HepG2 (cell line): Measurements from ENCODE around the gene ANAPC2. TPM values are rescaled to one million over a fixed set of nuclear protein-coding genes. Genes with fewer than 3 reads are reported as not detected.

Source experiments
- AGO2 ChIP-seq: fragments of 200-400 bp; formaldehyde crosslinking; optimal IDR thresholded peaks from 2 replicates; pipeline ENCODE3; 2017; ENCODE audit warnings: mild to moderate bottlenecking, low read depth, low read length, moderate library complexity
- GMEB1 ChIP-seq: sonication (generic); formaldehyde crosslinking; IDR thresholded peaks from 2 replicates; pipeline ENCODE4 v1.5.1; 2020; ENCODE audit warnings: missing genetic modification reagents, mild to moderate bottlenecking, borderline replicate concordance
- KAT7 ChIP-seq: IDR thresholded peaks from 2 replicates; pipeline ENCODE4 v1.6.1; 2018; ENCODE audit warnings: borderline replicate concordance, missing compliant biosample characterization
- KAT8 ChIP-seq: IDR thresholded peaks from 2 replicates; pipeline ENCODE4 v1.6.1; 2016; ENCODE audit warnings: missing genetic modification reagents, missing compliant biosample characterization
- KDM4B ChIP-seq: sonication (generic); formaldehyde crosslinking; IDR thresholded peaks from 2 replicates; pipeline ENCODE4 v1.4.0; 2020; ENCODE audit warnings: missing genetic modification reagents
- KDM5B ChIP-seq: sonication (generic); formaldehyde crosslinking; IDR thresholded peaks from 2 replicates; pipeline ENCODE4 v1.4.0; 2020; ENCODE audit warnings: missing genetic modification reagents, mild to moderate bottlenecking, borderline replicate concordance
- KLF12 ChIP-seq: sonication (generic); formaldehyde crosslinking; IDR thresholded peaks from 2 replicates; pipeline ENCODE4 v1.4.0; 2020; ENCODE audit warnings: missing genetic modification reagents, borderline replicate concordance
- NONO ChIP-seq, 2 experiments: fragments of 450-650 bp in 1 of 2; sonication (generic) in 1 of 2; formaldehyde crosslinking in 1 of 2; IDR thresholded peaks in 1 of 2; conservative IDR thresholded peaks in 1 of 2; 2 replicates each; pipeline versions ENCODE4 v1.6.1 to v1.8.0; 2017 to 2022; ENCODE audit warnings: mild to moderate bottlenecking in 1 of 2, missing genetic modification reagents in 1 of 2, moderate library complexity in 1 of 2
- NR2C2 ChIP-seq: sonication (generic); formaldehyde crosslinking; IDR thresholded peaks from 2 replicates; pipeline ENCODE4 v1.4.0; 2020; ENCODE audit warnings: missing genetic modification reagents, mild to moderate bottlenecking, moderate library complexity, borderline replicate concordance
- SAP130 ChIP-seq: IDR thresholded peaks from 2 replicates; pipeline ENCODE4 v1.6.1; 2016; ENCODE audit warnings: low read depth
- TEAD3 ChIP-seq: optimal IDR thresholded peaks from 2 replicates; pipeline ENCODE3; 2016; ENCODE audit warnings: borderline replicate concordance
- ZMAT3 ChIP-seq: sonication (generic); formaldehyde crosslinking; conservative IDR thresholded peaks from 2 replicates; pipeline ENCODE4 v1.7.0; 2021; ENCODE audit warnings: missing genetic modification reagents
- ZNF501 ChIP-seq: sonication (generic); formaldehyde crosslinking; IDR thresholded peaks from 2 replicates; pipeline ENCODE4 v1.5.1; 2020; ENCODE audit warnings: mild to moderate bottlenecking, moderate library complexity, missing genetic modification reagents
- ZNF567 ChIP-seq: sonication (generic); formaldehyde crosslinking; IDR thresholded peaks from 2 replicates; pipeline ENCODE4 v1.8.1; 2023; ENCODE audit warnings: mild to moderate bottlenecking, missing genetic modification reagents, borderline replicate concordance
- ZSCAN22 ChIP-seq: sonication (generic); formaldehyde crosslinking; IDR thresholded peaks from 2 replicates; pipeline ENCODE4 v1.4.0; 2020; ENCODE audit warnings: mild to moderate bottlenecking, missing genetic modification reagents
- polyA plus RNA-seq, 8 experiments: library from polyadenylated mRNA; depleted of rRNA in 3 of 8; stranded (reverse) in 7 of 8; unstranded in 1 of 8; fragments of >200 nt; fragmentation: Illumina TruSeq in 4 of 8; extraction: Trizol in 4 of 8; gene quantifications; 2 replicates each; pipeline versions ENCODE4 v1.2.1 to v1.2.3, GENCODE V29; 2011 to 2016; ENCODE audit warnings: low read depth in 4 of 8, missing spikeins in 1 of 8, mixed read lengths in 1 of 8; ENCODE audit not compliant: insufficient read depth in 1 of 8
- total RNA-seq, 5 experiments: library from RNA; depleted of rRNA; stranded (reverse); fragments of >200 nt; fragmentation: Illumina TruSeq; extraction: Trizol; gene quantifications; 2 replicates each; pipeline ENCODE4 v1.2.3, GENCODE V29; 2016; ENCODE audit warnings: low read depth in 1 of 5
- TF ChIP-seq, protein P1 (sequence below): sonication (generic); formaldehyde crosslinking; IDR thresholded peaks from 2 replicates; pipeline ENCODE4 v1.9.0; 2021; ENCODE audit warnings: mild to moderate bottlenecking, missing genetic modification reagents
- TF ChIP-seq, protein P2 (sequence below): IDR thresholded peaks from 2 replicates; pipeline ENCODE4 v1.6.1; 2018; ENCODE audit warnings: missing genetic modification reagents, mild to moderate bottlenecking, missing compliant biosample characterization
- TF ChIP-seq, protein P3 (sequence below): sonication (generic); formaldehyde crosslinking; IDR thresholded peaks from 2 replicates; pipeline ENCODE4 v1.5.0; 2020; ENCODE audit warnings: missing genetic modification reagents

Gene ANAPC2
- total and polyA plus RNA-seq, 2 of the 13 experiments (the other 11 are each of a cell fraction or from before 2014, with no cell fraction given) = 12.3 to 15.4 TPM

GRCh38 chr9:137223078-137223970, 35.0 kb upstream of the ANAPC2 start (continued):
- TF ChIP-seq, protein P1, sequence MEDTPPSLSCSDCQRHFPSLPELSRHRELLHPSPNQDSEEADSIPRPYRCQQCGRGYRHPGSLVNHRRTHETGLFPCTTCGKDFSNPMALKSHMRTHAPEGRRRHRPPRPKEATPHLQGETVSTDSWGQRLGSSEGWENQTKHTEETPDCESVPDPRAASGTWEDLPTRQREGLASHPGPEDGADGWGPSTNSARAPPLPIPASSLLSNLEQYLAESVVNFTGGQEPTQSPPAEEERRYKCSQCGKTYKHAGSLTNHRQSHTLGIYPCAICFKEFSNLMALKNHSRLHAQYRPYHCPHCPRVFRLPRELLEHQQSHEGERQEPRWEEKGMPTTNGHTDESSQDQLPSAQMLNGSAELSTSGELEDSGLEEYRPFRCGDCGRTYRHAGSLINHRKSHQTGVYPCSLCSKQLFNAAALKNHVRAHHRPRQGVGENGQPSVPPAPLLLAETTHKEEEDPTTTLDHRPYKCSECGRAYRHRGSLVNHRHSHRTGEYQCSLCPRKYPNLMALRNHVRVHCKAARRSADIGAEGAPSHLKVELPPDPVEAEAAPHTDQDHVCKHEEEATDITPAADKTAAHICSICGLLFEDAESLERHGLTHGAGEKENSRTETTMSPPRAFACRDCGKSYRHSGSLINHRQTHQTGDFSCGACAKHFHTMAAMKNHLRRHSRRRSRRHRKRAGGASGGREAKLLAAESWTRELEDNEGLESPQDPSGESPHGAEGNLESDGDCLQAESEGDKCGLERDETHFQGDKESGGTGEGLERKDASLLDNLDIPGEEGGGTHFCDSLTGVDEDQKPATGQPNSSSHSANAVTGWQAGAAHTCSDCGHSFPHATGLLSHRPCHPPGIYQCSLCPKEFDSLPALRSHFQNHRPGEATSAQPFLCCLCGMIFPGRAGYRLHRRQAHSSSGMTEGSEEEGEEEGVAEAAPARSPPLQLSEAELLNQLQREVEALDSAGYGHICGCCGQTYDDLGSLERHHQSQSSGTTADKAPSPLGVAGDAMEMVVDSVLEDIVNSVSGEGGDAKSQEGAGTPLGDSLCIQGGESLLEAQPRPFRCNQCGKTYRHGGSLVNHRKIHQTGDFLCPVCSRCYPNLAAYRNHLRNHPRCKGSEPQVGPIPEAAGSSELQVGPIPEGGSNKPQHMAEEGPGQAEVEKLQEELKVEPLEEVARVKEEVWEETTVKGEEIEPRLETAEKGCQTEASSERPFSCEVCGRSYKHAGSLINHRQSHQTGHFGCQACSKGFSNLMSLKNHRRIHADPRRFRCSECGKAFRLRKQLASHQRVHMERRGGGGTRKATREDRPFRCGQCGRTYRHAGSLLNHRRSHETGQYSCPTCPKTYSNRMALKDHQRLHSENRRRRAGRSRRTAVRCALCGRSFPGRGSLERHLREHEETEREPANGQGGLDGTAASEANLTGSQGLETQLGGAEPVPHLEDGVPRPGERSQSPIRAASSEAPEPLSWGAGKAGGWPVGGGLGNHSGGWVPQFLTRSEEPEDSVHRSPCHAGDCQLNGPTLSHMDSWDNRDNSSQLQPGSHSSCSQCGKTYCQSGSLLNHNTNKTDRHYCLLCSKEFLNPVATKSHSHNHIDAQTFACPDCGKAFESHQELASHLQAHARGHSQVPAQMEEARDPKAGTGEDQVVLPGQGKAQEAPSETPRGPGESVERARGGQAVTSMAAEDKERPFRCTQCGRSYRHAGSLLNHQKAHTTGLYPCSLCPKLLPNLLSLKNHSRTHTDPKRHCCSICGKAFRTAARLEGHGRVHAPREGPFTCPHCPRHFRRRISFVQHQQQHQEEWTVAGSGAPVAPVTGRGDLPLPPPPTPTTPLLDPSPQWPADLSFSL = no peak
- TF ChIP-seq, protein P2, sequence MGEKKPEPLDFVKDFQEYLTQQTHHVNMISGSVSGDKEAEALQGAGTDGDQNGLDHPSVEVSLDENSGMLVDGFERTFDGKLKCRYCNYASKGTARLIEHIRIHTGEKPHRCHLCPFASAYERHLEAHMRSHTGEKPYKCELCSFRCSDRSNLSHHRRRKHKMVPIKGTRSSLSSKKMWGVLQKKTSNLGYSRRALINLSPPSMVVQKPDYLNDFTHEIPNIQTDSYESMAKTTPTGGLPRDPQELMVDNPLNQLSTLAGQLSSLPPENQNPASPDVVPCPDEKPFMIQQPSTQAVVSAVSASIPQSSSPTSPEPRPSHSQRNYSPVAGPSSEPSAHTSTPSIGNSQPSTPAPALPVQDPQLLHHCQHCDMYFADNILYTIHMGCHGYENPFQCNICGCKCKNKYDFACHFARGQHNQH (CRISPR knock-in tag) = no peak
- peak; percentile 14; the same call in 1 of the 2 replicates for TF ChIP-seq KLF12
- TF ChIP-seq, protein P3, sequence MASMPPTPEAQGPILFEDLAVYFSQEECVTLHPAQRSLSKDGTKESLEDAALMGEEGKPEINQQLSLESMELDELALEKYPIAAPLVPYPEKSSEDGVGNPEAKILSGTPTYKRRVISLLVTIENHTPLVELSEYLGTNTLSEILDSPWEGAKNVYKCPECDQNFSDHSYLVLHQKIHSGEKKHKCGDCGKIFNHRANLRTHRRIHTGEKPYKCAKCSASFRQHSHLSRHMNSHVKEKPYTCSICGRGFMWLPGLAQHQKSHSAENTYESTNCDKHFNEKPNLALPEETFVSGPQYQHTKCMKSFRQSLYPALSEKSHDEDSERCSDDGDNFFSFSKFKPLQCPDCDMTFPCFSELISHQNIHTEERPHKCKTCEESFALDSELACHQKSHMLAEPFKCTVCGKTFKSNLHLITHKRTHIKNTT (CRISPR knock-in tag) = no peak
- TF ChIP-seq KDM4B (CRISPR knock-in tag) = no peak
- 0 out of 2 replicates have a peak, but pooled peaks have one; percentile 9 for TF ChIP-seq ZMAT3 (CRISPR knock-in tag)
- no peak for TF ChIP-seq NONO (IDR thresholded peaks at IDR 0.05)
- TF ChIP-seq NONO (CRISPR knock-in tag; conservative IDR thresholded peaks at IDR 0.05) = peak; percentile 42
- TF ChIP-seq ZNF501 = no peak
- 0 out of 2 replicates have a peak, but pooled peaks have one; percentile 18 for TF ChIP-seq ZNF567 (CRISPR knock-in tag)
- TF ChIP-seq KDM5B (CRISPR knock-in tag) = no peak; the same call in 1 of the 2 replicates
- peak; percentile 7; the same call in 1 of the 2 replicates for TF ChIP-seq SAP130
- peak; percentile 40; the same call in 1 of the 2 replicates for TF ChIP-seq NR2C2 (CRISPR knock-in tag)
- TF ChIP-seq KAT8 (CRISPR knock-in tag) = peak; percentile 60
- no peak for TF ChIP-seq KAT7 (CRISPR knock-in tag)
- TF ChIP-seq ZSCAN22 (CRISPR knock-in tag) = no peak
- TF ChIP-seq TEAD3 (CRISPR knock-in tag) = no peak
- TF ChIP-seq AGO2 = peak; percentile 91
- 0 out of 2 replicates have a peak, but pooled peaks have one; percentile 27 for TF ChIP-seq GMEB1 (CRISPR knock-in tag)
